ENCODE data around the gene RPL38.

Gene RPL38

DNA sequence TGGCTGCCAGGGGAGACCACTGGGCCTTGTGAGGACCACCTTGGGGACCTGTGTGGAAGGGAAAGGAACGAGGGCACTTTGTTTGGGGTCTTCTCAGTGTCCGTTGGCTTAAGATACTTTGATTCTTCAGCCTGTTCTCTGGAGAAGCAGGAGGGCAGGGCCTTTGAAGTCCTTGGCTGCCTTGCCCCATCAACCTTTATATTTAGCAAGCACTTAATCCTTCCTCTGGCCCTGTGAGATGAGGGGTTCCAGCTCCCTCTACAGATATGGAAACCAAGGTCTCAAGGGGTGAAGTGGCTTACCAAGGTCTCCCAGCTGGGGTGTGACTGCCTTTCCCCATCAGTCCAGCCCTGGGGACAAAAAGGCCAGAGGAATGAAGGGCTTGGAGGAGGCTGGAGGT lies 38.4 kb downstream of the RPL38 start:
- Histone ChIP-seq H3K27ac (ENCODE audit: low read depth, low read length) (no peak overlapping the region), H3F3A (ENCODE audit: insufficient read depth) (no peaks in the 10 kb centered on the region), H2AFZ (ENCODE audit: low read depth, low read length, severe bottlenecking) (no peak overlapping the region), H3K4me2 (ENCODE audit: low read depth, low read length, poor library complexity, severe bottlenecking) (no peak overlapping the region), H3K36me3 (ENCODE audit: low read length) (no peaks in the 10 kb centered on the region), H3K4me3 (ENCODE audit: insufficient read depth, low read length, poor library complexity, severe bottlenecking) (no peak overlapping the region), H3K27me3 (ENCODE audit: low read length) (no peaks in the 10 kb centered on the region), H3K9ac (ENCODE audit: low read length) (no peak overlapping the region), H3K9me3 (ENCODE audit: insufficient read depth, low read length) (no peaks in the 10 kb centered on the region), H4K20me1 (ENCODE audit: low read depth, low read length) (no peaks in the 10 kb centered on the region), H3K9me2 (replicated peaks; ENCODE audit: insufficient read depth, low read length) (no peaks in the 10 kb centered on the region), H3K79me2 (ENCODE audit: insufficient read depth, low read length) (no peaks in the 10 kb centered on the region)
- no peak for TF ChIP-seq EZH2phosphoT487 (conservative IDR thresholded peaks at IDR 0.05; ENCODE audit: low read length)
- TF ChIP-seq, protein P1, sequence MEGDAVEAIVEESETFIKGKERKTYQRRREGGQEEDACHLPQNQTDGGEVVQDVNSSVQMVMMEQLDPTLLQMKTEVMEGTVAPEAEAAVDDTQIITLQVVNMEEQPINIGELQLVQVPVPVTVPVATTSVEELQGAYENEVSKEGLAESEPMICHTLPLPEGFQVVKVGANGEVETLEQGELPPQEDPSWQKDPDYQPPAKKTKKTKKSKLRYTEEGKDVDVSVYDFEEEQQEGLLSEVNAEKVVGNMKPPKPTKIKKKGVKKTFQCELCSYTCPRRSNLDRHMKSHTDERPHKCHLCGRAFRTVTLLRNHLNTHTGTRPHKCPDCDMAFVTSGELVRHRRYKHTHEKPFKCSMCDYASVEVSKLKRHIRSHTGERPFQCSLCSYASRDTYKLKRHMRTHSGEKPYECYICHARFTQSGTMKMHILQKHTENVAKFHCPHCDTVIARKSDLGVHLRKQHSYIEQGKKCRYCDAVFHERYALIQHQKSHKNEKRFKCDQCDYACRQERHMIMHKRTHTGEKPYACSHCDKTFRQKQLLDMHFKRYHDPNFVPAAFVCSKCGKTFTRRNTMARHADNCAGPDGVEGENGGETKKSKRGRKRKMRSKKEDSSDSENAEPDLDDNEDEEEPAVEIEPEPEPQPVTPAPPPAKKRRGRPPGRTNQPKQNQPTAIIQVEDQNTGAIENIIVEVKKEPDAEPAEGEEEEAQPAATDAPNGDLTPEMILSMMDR (IDR thresholded peaks at IDR 0.05; ENCODE audit: insufficient read depth, low read length, poor library complexity, severe bottlenecking) = no peak

GRCh38 chr17:74243013-74243755 lies 39.7 kb downstream of the RPL38 start:
- H3K9me2 ChIP-seq (replicated peaks; ENCODE audit: insufficient read depth, low read length) = no peaks in the 10 kb centered on the region
- no peak overlapping the region for H3K4me3 ChIP-seq (ENCODE audit: insufficient read depth, low read length, poor library complexity, severe bottlenecking)
- H3K27ac ChIP-seq (ENCODE audit: low read depth, low read length) = no peak overlapping the region
- H3K79me2 ChIP-seq (ENCODE audit: insufficient read depth, low read length) = no peaks in the 10 kb centered on the region
- H3K9ac ChIP-seq (ENCODE audit: low read length) = no peak overlapping the region
- no peaks in the 10 kb centered on the region for H3F3A ChIP-seq (ENCODE audit: insufficient read depth)
- no peak overlapping the region for H2AFZ ChIP-seq (ENCODE audit: low read depth, low read length, severe bottlenecking)
- no peak overlapping the region for H3K4me2 ChIP-seq (ENCODE audit: low read depth, low read length, poor library complexity, severe bottlenecking)
- no peaks in the 10 kb centered on the region for H3K36me3 ChIP-seq (ENCODE audit: low read length)
- no peaks in the 10 kb centered on the region for H4K20me1 ChIP-seq (ENCODE audit: low read depth, low read length)
- no peaks in the 10 kb centered on the region for H3K27me3 ChIP-seq (ENCODE audit: low read length)
- TF ChIP-seq, protein P1 (IDR thresholded peaks at IDR 0.05; ENCODE audit: insufficient read depth, low read length, poor library complexity, severe bottlenecking) = no peak
- TF ChIP-seq EZH2phosphoT487 (conservative IDR thresholded peaks at IDR 0.05; ENCODE audit: low read length) = no peak
- no peaks in the 10 kb centered on the region for H3K9me3 ChIP-seq (ENCODE audit: insufficient read depth, low read length)

DNA sequence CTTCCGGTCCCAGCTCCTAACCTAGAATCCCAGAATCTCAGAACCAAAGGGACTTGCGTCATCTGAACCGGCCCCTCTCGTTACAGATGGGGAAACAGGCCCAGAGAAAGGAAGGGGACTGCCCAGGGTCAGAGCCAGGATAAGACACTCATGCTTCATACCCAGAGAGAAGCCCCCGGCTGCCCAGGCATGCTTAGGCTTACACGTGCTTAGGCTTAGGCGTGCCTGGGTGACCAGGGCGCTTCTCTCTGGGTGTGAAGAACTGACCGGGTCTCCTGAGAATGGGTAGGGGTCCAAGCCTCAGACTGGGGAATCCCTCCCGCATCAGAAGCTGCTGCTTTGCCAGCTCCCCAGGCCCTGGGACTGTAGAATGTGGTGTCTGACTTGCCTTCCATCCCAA lies 40.6 kb downstream of the RPL38 start:
- no peaks in the 10 kb centered on the region for H3K79me2 ChIP-seq (ENCODE audit: insufficient read depth, low read length)
- no peaks in the 10 kb centered on the region for H4K20me1 ChIP-seq (ENCODE audit: low read depth, low read length)
- H3K4me3 ChIP-seq (ENCODE audit: insufficient read depth, low read length, poor library complexity, severe bottlenecking) = no peak overlapping the region
- no peaks in the 10 kb centered on the region for H3K9me2 ChIP-seq (replicated peaks; ENCODE audit: insufficient read depth, low read length)
- no peaks in the 10 kb centered on the region for H3K36me3 ChIP-seq (ENCODE audit: low read length)
- H3K27me3 ChIP-seq (ENCODE audit: low read length) = no peaks in the 10 kb centered on the region
- no peak overlapping the region for H3K27ac ChIP-seq (ENCODE audit: low read depth, low read length)
- H2AFZ ChIP-seq (ENCODE audit: low read depth, low read length, severe bottlenecking) = no peak overlapping the region
- H3K9me3 ChIP-seq (ENCODE audit: insufficient read depth, low read length) = no peaks in the 10 kb centered on the region
- TF ChIP-seq EZH2phosphoT487 (conservative IDR thresholded peaks at IDR 0.05; ENCODE audit: low read length) = no peak
- TF ChIP-seq, protein P1 (IDR thresholded peaks at IDR 0.05; ENCODE audit: insufficient read depth, low read length, poor library complexity, severe bottlenecking) = no peak
- no peaks in the 10 kb centered on the region for H3F3A ChIP-seq (ENCODE audit: insufficient read depth)
- no peak overlapping the region for H3K9ac ChIP-seq (ENCODE audit: low read length)
- H3K4me2 ChIP-seq (ENCODE audit: low read depth, low read length, poor library complexity, severe bottlenecking) = no peak overlapping the region

All from SU-DHL-6 (cell line).